GM06990 (cell line): ENCODE data around the gene COQ6.
"Not testable (repeated sequence)": the region's sequence is repeated elsewhere in the genome, so short reads cannot be mapped to it uniquely, and the experiment has no call there.

ENCODE experiments used
- DNase-seq: peaks from one replicate; pipeline ENCODE4 v3.0.0-alpha.2; 2011; ENCODE audit not compliant: insufficient read length; ENCODE audit errors: extremely low read depth
- H3K27me3 ChIP-seq: replicated peaks from 2 replicates; pipeline ENCODE4 v1.6.0; 2011; ENCODE audit warnings: low read length; ENCODE audit not compliant: control insufficient read depth, insufficient read depth
- H3K36me3 ChIP-seq: 2 replicates; pipeline ENCODE4 v1.5.1; 2011; ENCODE audit warnings: low read length; ENCODE audit not compliant: control insufficient read depth, insufficient read depth
- H3K4me3 ChIP-seq: replicated peaks from 2 replicates; pipeline ENCODE4 v1.5.1; 2011; ENCODE audit warnings: low read depth, mild to moderate bottlenecking, control low read depth, low read length
- TF ChIP-seq, protein P1 (sequence below): IDR thresholded peaks from 2 replicates; pipeline ENCODE4 v1.5.1; 2011; ENCODE audit warnings: low read length, control low read depth, mild to moderate bottlenecking, inconsistent platforms; ENCODE audit not compliant: insufficient read depth, poor library complexity, severe bottlenecking

Gene COQ6

DNA sequence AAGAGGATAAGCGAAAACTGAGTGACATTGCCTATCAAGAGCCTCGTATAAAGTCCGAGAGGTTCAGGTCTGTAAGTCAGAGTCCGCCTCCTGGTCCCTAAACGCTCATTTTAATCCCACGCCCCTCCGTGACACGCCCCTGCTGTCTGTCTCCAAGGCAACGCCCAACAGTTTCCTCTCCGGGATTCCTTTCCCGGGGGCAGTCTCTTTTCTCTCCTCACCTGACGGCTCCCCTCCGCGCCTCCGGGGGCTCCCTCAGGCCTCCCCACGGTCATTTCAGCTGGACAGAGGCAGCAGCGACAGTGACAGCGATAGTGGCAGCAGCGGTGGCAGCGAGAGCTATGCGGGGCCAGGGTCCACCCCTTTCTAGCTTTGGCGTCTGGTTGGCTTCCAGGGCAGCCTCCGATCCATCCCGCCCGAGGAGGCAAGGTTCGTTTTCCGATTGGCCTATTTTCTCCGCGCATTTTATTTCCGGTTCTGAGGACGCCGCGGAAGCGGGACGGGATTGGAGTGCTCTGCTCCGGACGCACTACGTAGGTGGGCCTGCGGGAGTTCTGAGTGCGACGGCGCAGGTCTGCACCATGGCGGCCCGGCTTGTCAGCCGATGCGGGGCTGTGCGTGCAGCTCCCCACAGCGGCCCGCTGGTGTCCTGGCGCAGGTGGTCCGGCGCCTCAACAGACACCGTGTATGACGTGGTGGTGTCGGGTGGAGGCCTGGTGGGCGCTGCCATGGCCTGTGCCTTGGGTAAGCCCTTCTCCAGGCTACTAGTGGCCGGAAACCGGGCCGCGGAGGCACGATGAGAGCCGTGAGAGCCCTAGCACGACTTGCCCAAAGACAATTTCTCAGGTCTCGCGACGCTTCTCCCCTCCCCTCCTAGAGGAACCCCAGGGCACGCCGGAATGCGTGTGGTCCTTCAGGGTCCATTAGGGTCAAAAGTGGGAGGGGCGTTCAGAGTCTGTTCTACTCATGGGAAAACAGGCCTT lies at the start of gene COQ6, which contains the start of gene FAM161B:
COQ6 (plus strand) TSS at position 551 of the 983 bp plus-strand sequence; CDS start at position 582, 31 bp downstream.
FAM161B (minus strand) TSS at position 343 of the 983 bp plus-strand sequence; CDS start at position 275, 68 bp downstream.
- peak; percentile 93 for DNase-seq
- TF ChIP-seq, protein P1, sequence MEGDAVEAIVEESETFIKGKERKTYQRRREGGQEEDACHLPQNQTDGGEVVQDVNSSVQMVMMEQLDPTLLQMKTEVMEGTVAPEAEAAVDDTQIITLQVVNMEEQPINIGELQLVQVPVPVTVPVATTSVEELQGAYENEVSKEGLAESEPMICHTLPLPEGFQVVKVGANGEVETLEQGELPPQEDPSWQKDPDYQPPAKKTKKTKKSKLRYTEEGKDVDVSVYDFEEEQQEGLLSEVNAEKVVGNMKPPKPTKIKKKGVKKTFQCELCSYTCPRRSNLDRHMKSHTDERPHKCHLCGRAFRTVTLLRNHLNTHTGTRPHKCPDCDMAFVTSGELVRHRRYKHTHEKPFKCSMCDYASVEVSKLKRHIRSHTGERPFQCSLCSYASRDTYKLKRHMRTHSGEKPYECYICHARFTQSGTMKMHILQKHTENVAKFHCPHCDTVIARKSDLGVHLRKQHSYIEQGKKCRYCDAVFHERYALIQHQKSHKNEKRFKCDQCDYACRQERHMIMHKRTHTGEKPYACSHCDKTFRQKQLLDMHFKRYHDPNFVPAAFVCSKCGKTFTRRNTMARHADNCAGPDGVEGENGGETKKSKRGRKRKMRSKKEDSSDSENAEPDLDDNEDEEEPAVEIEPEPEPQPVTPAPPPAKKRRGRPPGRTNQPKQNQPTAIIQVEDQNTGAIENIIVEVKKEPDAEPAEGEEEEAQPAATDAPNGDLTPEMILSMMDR: peak; percentile 31
- Histone ChIP-seq H3K36me3 (no peaks in the 10 kb centered on the region), H3K4me3 (peak within 1 kb of the TSS; percentile 89), H3K27me3 (no peaks in the 10 kb centered on the region)

DNA sequence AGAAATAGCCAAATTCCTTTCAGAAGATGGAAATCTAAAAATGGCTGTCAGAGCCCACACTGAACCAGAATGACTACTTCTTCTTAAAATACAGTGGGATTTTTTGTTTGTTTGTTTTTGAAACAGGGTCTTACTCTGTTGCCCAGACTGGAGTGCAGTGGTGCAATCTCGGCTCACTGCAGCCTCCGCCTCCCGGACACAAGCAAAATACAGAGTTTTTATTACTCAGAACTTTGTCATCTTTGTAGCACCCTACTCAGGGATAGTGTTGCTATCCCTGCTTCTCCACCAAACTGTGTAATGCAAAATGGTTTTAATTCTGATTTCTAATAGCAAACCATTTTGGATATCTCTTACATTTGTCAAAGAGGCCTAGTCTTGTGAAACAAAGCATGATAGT lies 47.1 kb upstream of the COQ6 start:
- TF ChIP-seq, protein P1: no peak
- Histone ChIP-seq H3K4me3 (no peak overlapping the region), H3K36me3 (peaks cover 14% of the 10 kb centered on the region), H3K27me3 (no peaks in the 10 kb centered on the region)
- no peak for DNase-seq

DNA sequence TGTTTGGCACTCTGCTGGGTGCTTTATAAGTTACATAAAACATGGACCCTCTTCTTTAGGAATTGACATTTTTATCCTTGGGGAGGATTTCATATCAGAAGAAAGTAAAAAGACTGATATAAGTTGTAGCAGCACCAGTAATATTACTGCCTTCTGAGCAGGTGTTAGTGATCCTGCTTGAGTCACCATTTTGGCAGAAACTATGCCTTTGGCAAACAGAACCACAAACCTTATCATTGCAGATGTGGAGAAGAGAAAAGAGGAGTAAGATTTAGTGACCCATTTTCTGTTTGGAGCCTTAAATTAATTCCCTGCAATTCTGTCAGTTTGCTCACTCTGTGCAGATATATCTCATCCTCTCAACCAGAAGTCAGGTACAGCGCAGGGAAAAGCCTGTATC lies 40.4 kb upstream of the COQ6 start:
- TF ChIP-seq, protein P1: no peak
- no peaks in the 10 kb centered on the region for H3K27me3 ChIP-seq
- no peak overlapping the region for H3K4me3 ChIP-seq
- DNase-seq: no peak
- H3K36me3 ChIP-seq: peaks cover 10% of the 10 kb centered on the region

DNA sequence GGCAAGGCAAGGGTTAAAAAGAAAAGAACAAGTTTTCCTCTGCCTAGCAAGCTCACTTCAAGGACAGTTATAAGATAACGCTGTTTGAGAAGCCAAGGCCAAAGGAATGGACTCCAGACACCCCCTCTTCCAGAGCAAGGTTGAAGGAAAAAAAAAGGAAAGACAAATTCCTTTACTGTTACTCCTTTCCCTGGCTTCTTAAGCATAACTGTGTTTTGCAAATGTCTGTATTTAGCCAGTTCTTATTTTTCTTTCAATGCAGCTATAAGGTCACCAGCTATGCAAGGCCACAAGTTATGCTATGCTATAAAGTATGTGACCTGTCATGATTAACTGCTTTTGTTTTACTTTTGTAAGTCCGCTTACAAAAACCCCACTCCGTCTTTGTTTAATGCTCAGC lies 36.8 kb upstream of the COQ6 start:
- DNase-seq: no peak
- TF ChIP-seq, protein P1: no peak
- Histone ChIP-seq H3K36me3 (peaks cover 9% of the 10 kb centered on the region), H3K4me3 (no peak overlapping the region), H3K27me3 (no peaks in the 10 kb centered on the region)

DNA sequence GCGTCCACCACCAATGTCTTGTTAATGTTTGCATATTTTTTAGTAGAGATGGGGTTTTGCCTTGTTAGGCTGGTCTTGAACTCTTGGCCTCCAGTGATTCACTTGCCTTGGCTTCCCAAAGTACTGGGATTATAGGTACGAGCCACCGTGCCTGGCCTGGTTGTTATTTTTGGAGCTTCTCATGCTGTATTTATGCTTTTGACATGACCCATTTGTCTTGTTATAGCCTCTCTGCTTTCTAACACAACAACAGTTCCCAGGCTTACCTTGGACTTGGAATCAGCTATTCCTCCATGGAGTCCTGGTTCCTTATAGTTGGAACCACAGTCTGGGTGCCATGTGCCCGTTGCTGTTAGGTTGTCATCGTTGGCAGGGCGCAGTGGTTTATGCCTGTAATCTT lies 33.8 kb upstream of the COQ6 start:
- H3K36me3 ChIP-seq: peaks cover 12% of the 10 kb centered on the region
- no peak for DNase-seq
- TF ChIP-seq, protein P1: no peak
- H3K4me3 ChIP-seq: no peak overlapping the region
- H3K27me3 ChIP-seq: no peaks in the 10 kb centered on the region

DNA sequence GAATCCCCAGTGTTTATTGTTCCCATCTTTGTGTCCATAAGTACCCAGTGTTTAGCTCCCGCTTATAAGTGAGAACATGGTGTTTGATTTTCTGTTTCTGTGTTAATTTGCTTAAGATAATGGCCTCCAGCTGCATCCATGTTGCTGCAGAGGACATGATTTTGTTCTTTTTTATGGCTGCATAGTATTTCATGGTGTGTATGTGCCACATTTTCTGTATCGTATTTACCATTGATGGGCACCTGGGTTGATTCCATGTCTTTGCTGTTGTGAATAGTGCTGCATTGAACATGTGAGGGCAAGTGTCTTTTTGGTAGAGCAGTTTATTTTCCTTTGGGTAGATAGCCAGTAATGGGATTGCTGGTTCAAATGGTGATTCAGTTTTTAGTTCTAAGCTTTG lies 30.6 kb upstream of the COQ6 start:
- not testable (repeated sequence) for H3K4me3 ChIP-seq, DNase-seq, H3K27me3 ChIP-seq
- H3K36me3 ChIP-seq: peaks cover 17% of the 10 kb centered on the region
